ENCODE measurements around the gene RALGAPA2.

RALGAPA2 gene

GRCh38 chr20:20396794-20397193 lies 315.6 kb downstream of the RALGAPA2 start:
- H3K9ac ChIP-seq (ENCODE audit: low read depth, low read length, poor library complexity, severe bottlenecking), result no peak overlapping the region
- H3K9me2 ChIP-seq (replicated peaks; ENCODE audit: low read depth, low read length), result no peaks in the 10 kb centered on the region
- H3K4me3 ChIP-seq (ENCODE audit: low read length, poor library complexity, severe bottlenecking), result no peak overlapping the region
- TF ChIP-seq EZH2phosphoT487 (IDR thresholded peaks at IDR 0.05; ENCODE audit: borderline replicate concordance) (no peak), CTCF (conservative IDR thresholded peaks at IDR 0.05; ENCODE audit: low read length) (no peak)
- no peaks in the 10 kb centered on the region for H3K27me3 ChIP-seq (ENCODE audit: insufficient read depth, low read length, poor library complexity, severe bottlenecking)
- no peaks in the 10 kb centered on the region for H3K4me1 ChIP-seq (ENCODE audit: insufficient read depth, low read length, poor library complexity, severe bottlenecking)
- no peaks in the 10 kb centered on the region for H3K79me2 ChIP-seq (ENCODE audit: insufficient read depth, low read length)
- H3K4me2 ChIP-seq (ENCODE audit: low read depth, low read length, poor library complexity, severe bottlenecking), result no peak overlapping the region
- H3K36me3 ChIP-seq (ENCODE audit: insufficient read depth, low read length), result no peaks in the 10 kb centered on the region
- no peak overlapping the region for H2AFZ ChIP-seq (ENCODE audit: low read length)
- H3F3A ChIP-seq (ENCODE audit: low read depth), result no peaks in the 10 kb centered on the region
- no peaks in the 10 kb centered on the region for H4K20me1 ChIP-seq (ENCODE audit: insufficient read depth, low read length, poor library complexity, severe bottlenecking)
- H3K9me3 ChIP-seq (ENCODE audit: insufficient read depth, low read depth, low read length), result no peaks in the 10 kb centered on the region

- Histone ChIP-seq H3K79me2 (ENCODE audit: insufficient read depth, low read length) (no peaks in the 10 kb centered on the region), H3K36me3 (ENCODE audit: insufficient read depth, low read length) (no peaks in the 10 kb centered on the region), H4K20me1 (ENCODE audit: insufficient read depth, low read length, poor library complexity, severe bottlenecking) (no peaks in the 10 kb centered on the region), H3K27me3 (ENCODE audit: insufficient read depth, low read length, poor library complexity, severe bottlenecking) (no peaks in the 10 kb centered on the region), H3K9ac (ENCODE audit: low read depth, low read length, poor library complexity, severe bottlenecking) (no peak overlapping the region), H3K4me1 (ENCODE audit: insufficient read depth, low read length, poor library complexity, severe bottlenecking) (no peaks in the 10 kb centered on the region), H3F3A (ENCODE audit: low read depth) (no peaks in the 10 kb centered on the region), H3K4me3 (ENCODE audit: low read length, poor library complexity, severe bottlenecking) (no peak overlapping the region), H3K4me2 (ENCODE audit: low read depth, low read length, poor library complexity, severe bottlenecking) (no peak overlapping the region), H2AFZ (ENCODE audit: low read length) (no peak overlapping the region), H3K9me3 (ENCODE audit: insufficient read depth, low read depth, low read length) (no peaks in the 10 kb centered on the region), H3K9me2 (replicated peaks; ENCODE audit: low read depth, low read length) (no peaks in the 10 kb centered on the region)
- TF ChIP-seq CTCF (conservative IDR thresholded peaks at IDR 0.05; ENCODE audit: low read length) (no peak), EZH2phosphoT487 (IDR thresholded peaks at IDR 0.05; ENCODE audit: borderline replicate concordance) (no peak)
These were observed 316.4 kb downstream of the RALGAPA2 start for GRCh38 chr20:20395903-20396568.

- H3K9me2 ChIP-seq (replicated peaks; ENCODE audit: low read depth, low read length), result no peaks in the 10 kb centered on the region
- TF ChIP-seq EZH2phosphoT487 (IDR thresholded peaks at IDR 0.05; ENCODE audit: borderline replicate concordance), result no peak
- no peak for TF ChIP-seq CTCF (conservative IDR thresholded peaks at IDR 0.05; ENCODE audit: low read length)
- no peak overlapping the region for H3K4me3 ChIP-seq (ENCODE audit: low read length, poor library complexity, severe bottlenecking)
- H3K9me3 ChIP-seq (ENCODE audit: insufficient read depth, low read depth, low read length), result no peaks in the 10 kb centered on the region
- H3K36me3 ChIP-seq (ENCODE audit: insufficient read depth, low read length), result no peaks in the 10 kb centered on the region
- no peaks in the 10 kb centered on the region for H3F3A ChIP-seq (ENCODE audit: low read depth)
- H2AFZ ChIP-seq (ENCODE audit: low read length), result no peak overlapping the region
- no peak overlapping the region for H3K4me2 ChIP-seq (ENCODE audit: low read depth, low read length, poor library complexity, severe bottlenecking)
- no peak overlapping the region for H3K9ac ChIP-seq (ENCODE audit: low read depth, low read length, poor library complexity, severe bottlenecking)
- no peaks in the 10 kb centered on the region for H4K20me1 ChIP-seq (ENCODE audit: insufficient read depth, low read length, poor library complexity, severe bottlenecking)
- no peaks in the 10 kb centered on the region for H3K79me2 ChIP-seq (ENCODE audit: insufficient read depth, low read length)
- no peaks in the 10 kb centered on the region for H3K4me1 ChIP-seq (ENCODE audit: insufficient read depth, low read length, poor library complexity, severe bottlenecking)
- no peaks in the 10 kb centered on the region for H3K27me3 ChIP-seq (ENCODE audit: insufficient read depth, low read length, poor library complexity, severe bottlenecking)
These were observed 317.4 kb downstream of the RALGAPA2 start for GRCh38 chr20:20395087-20395486.
